Left ventricle myocardium superior (tissue), 1 donor: ENCODE measurements around the gene SMG9. TPM values are rescaled to one million over a fixed set of nuclear protein-coding genes. Genes with fewer than 3 reads are reported as not detected.
A peak's percentile ranks its signal among the peaks of the same experiment; 100 is the strongest.
"Not testable (repeated sequence)": the region's sequence is repeated elsewhere in the genome, so short reads cannot be mapped to it uniquely, and the experiment has no call there.

Source experiments
- ATAC-seq: fragments of 200-7000 bp; cut with Tn5 transposase; one replicate; pipeline ENCODE4 v1.9.1; 2020; ENCODE audit warnings: mild to moderate bottlenecking, moderate library complexity
- DNase-seq: peaks from one replicate; pipeline ENCODE4 v3.0.0-alpha.2; 2020
- intact Hi-C: fragments of 100-400 bp; cut with micrococcal nuclease; formaldehyde crosslinking; loops from one replicate; pipeline ENCODE4 v1.11.0; 2022
- total RNA-seq: library from RNA; stranded (reverse); fragmentation: NEBNext Ultra II Directional; extraction: Animal tissue kit (Norgen Biotek cat#: 25700); gene quantifications from one replicate; pipeline ENCODE4 v1.2.1, GENCODE V29; 2021
- donor health status: DM: no; HTN: yes; CAD: no; lungs with severe emphysema.

The SMG9 gene
- total RNA-seq, 1 donor from 2014 or later = 17.9 TPM

GRCh38 chr19:43705729-43706128, 49.0 kb downstream of the SMG9 start:
- ATAC-seq = no peak
- intact Hi-C loops = no loop called here
- no peak for DNase-seq

- ATAC-seq (no peak), DNase-seq (no peak)
- intact Hi-C loops = no loop called here
Measured at GRCh38 chr19:43704002-43704705, 50.6 kb downstream of the SMG9 start.

GRCh38 chr19:43700395-43701000, 54.3 kb downstream of the SMG9 start:
- ATAC-seq (peak; percentile 83), DNase-seq (peak; percentile 39)
- intact Hi-C loops = no loop called here

GRCh38 chr19:43699506-43700394, 55.0 kb downstream of the SMG9 start:
- intact Hi-C loops = no loop called here
- peak; percentile 44 for DNase-seq
- peak; percentile 56 for ATAC-seq

GRCh38 chr19:43697295-43697694, 57.5 kb downstream of the SMG9 start:
- no peak for DNase-seq
- no peak for ATAC-seq
- intact Hi-C loops = no loop called here

- intact Hi-C loops = no loop called here
- ATAC-seq = no peak
- DNase-seq = no peak
Measured at GRCh38 chr19:43695985-43696704, 58.6 kb downstream of the SMG9 start.

- ATAC-seq = no peak
- intact Hi-C loops = no loop called here
- no peak for DNase-seq
Measured at GRCh38 chr19:43694553-43694952, 60.2 kb downstream of the SMG9 start.

- no peak for ATAC-seq
- intact Hi-C loops = no loop called here
Measured at GRCh38 chr19:43692877-43693276, 61.9 kb downstream of the SMG9 start.

GRCh38 chr19:43692385-43692784, 62.4 kb downstream of the SMG9 start:
- DNase-seq (no peak), ATAC-seq (no peak)
- intact Hi-C loops = no loop called here

More at GRCh38 chr19:43692877-43693276, 61.9 kb downstream of the SMG9 start:
- DNase-seq = no peak

GRCh38 chr19:43691755-43692154, 63.0 kb downstream of the SMG9 start:
- intact Hi-C loops = no loop called here
- ATAC-seq (no peak), DNase-seq (no peak)

GRCh38 chr19:43690890-43691289, 63.9 kb downstream of the SMG9 start:
- ATAC-seq = no peak
- DNase-seq = no peak
- intact Hi-C loops = no loop called here

GRCh38 chr19:43690444-43690843, 64.3 kb downstream of the SMG9 start:
- DNase-seq (no peak), ATAC-seq (no peak)
- intact Hi-C loops = no loop called here

GRCh38 chr19:43688059-43688701, 66.6 kb downstream of the SMG9 start:
- intact Hi-C loops = no loop called here
- no peak for ATAC-seq
- no peak for DNase-seq

GRCh38 chr19:43687660-43687997, 67.1 kb downstream of the SMG9 start:
- DNase-seq (no peak), ATAC-seq (no peak)
- intact Hi-C loops = no loop called here

GRCh38 chr19:43684326-43684725, 70.4 kb downstream of the SMG9 start:
- intact Hi-C loops = no loop called here
- DNase-seq = no peak
- ATAC-seq = no peak

GRCh38 chr19:43683905-43684304, 70.9 kb downstream of the SMG9 start:
- intact Hi-C loops = no loop called here
- no peak for ATAC-seq
- DNase-seq = no peak

GRCh38 chr19:43682824-43683661, 71.7 kb downstream of the SMG9 start:
- intact Hi-C loops = no loop called here
- ATAC-seq = no peak
- no peak for DNase-seq

GRCh38 chr19:43682269-43682668, 72.5 kb downstream of the SMG9 start:
- ATAC-seq, intact Hi-C loops, DNase-seq: not testable (repeated sequence)
